ES-I3 (cell line): ENCODE measurements around the gene PIWIL4.

Experiments used
- H3K36me3 ChIP-seq: 2 replicates; pipeline ENCODE4 v1.6.1; 2013; ENCODE audit warnings: mild to moderate bottlenecking, low read length, control low read depth, moderate library complexity; ENCODE audit not compliant: insufficient read depth
- H3K4me1 ChIP-seq: 2 replicates; pipeline ENCODE4 v1.6.1; 2013; ENCODE audit warnings: mild to moderate bottlenecking, control low read depth, low read length; ENCODE audit not compliant: insufficient read depth
- H3K9ac ChIP-seq: 2 replicates; pipeline ENCODE4 v1.6.1; 2013; ENCODE audit warnings: low read depth, mild to moderate bottlenecking, low read length, moderate library complexity
- H3K9me3 ChIP-seq: 2 replicates; pipeline ENCODE4 v1.6.1; 2013; ENCODE audit warnings: mild to moderate bottlenecking, low read length, moderate library complexity; ENCODE audit not compliant: control insufficient read depth, insufficient read depth

Gene PIWIL4

DNA sequence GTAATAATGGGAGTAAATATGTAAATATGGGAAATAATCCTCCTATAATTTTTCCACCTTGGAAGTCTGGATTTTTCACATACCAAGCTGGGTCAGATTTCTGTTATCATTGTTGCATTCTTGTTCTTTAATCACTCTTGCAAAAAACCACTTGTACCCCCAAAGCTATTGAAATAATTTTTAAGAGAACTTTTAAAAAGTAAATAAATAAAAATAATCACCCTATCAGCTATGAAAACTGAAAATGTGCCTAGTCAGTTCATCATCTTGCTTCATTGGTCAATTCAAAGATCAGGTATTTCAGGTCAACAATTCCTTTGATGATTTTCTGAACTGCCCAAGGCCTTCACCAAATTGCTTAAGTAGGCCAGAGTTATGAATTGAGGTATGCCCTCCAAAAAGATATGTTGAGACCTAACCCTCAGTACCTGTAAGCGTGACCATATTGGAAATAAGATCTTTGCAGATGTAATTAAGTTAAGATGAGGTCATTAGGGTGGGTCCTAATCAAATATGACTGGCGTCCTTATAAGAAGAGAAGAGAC lies 95.8 kb downstream of the PIWIL4 start:
- H3K4me1 ChIP-seq, result peaks cover 18% of the 10 kb centered on the region
- no peak overlapping the region for H3K9ac ChIP-seq
- peaks cover 8% of the 10 kb centered on the region; the same call in 1 of the 2 replicates for H3K36me3 ChIP-seq
- H3K9me3 ChIP-seq, result no peaks in the 10 kb centered on the region

DNA sequence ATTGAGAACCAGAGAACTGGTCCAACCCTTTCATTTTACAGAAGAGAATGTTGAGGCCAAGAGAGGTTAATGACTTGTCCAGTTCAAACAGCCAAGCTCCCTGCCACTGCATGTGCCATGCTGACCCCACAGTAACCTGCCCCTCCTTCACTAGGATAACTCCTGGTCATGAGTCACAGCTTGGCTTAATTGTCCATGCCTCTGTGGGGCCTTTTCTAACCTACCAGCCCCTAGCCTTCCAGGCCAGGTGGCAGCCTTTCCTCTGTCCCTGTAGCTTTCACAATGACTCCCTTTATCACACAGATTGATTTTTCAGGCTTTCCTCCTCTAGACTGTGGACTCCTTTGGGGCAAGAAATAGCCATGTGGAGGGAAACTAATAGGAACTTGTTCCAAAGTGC lies 97.2 kb downstream of the PIWIL4 start:
- H3K9ac ChIP-seq, result no peak overlapping the region
- peaks cover 11% of the 10 kb centered on the region for H3K4me1 ChIP-seq
- H3K9me3 ChIP-seq, result no peaks in the 10 kb centered on the region
- 0 out of 2 replicates have a peak, but pooled peaks cover 4% of the 10 kb centered on the region for H3K36me3 ChIP-seq

DNA sequence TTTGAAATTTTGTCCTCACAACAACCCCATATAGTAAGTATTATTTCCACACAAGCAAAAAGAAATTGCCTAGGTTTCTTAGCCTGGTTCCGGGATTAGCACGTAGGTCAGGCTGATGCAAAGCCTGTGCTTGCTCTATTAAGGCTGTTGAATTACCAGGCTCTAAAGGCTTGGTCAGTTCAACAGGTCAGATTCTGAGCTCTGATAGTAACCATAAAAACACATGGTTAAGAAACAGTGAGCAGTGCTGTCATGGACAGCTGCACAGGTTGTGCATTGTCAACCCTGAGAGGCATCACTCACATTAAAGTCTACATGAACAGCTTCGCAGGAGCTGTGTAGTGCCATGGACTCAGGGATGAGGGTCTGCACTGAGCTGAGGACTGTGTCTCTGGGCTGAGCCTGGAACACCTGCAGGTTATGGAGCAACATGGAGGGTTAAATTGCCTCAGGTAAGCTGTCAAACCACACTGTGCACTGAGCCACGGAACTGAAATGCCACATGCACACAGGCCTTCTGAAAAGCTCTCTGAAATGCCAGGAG lies 98.0 kb downstream of the PIWIL4 start:
- no peaks in the 10 kb centered on the region for H3K9me3 ChIP-seq
- H3K9ac ChIP-seq, result no peak overlapping the region
- H3K36me3 ChIP-seq, result 0 out of 2 replicates have a peak, but pooled peaks cover 4% of the 10 kb centered on the region
- H3K4me1 ChIP-seq, result peaks cover 11% of the 10 kb centered on the region

DNA sequence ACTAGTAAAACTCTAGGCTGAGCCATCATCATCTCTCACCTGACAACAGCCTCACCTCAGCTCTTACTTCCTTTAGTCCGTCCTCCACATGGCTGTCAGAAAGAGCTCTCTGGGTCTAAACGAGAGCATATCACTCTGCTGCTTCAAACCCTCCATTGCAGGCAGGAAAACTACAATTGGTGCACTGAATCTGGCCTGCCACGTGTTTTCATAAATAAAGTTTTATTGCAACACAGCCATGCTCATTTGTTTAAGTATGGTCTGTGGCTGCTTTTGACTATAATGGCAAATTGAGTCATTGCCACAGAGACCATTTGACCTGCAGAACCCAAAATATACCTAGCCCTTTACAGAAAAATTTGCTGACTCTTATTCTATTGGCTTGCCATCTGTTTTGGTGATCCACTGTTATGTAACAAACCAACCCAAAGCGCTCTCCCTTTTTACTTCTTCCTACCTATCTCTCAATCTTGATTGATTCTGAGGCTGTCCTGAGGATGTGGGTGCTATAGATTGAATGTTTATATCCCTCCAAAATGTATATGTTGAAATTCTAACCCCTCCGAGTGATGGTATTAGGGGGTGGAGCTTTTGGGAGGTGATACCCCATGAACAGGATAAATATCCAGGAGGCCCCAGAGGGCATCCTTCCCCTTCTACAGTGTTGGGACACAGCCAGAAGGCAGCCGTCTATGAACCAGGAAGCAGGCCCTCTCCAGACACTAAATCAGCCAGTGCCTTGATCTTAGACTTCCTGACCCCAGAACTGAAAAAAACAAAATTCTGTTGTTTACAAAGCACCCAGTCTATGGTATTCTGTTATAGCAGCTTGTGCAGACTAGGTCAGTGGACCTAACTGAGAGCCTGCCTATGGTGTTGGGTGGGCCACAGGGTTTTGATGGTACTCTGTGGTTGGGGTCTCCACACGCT lies 99.9 kb downstream of the PIWIL4 start:
- no peak overlapping the region for H3K9ac ChIP-seq
- peaks cover 3% of the 10 kb centered on the region; the same call in 1 of the 2 replicates for H3K4me1 ChIP-seq
- peaks cover 7% of the 10 kb centered on the region; the same call in 1 of the 2 replicates for H3K9me3 ChIP-seq
- H3K36me3 ChIP-seq, result 0 out of 2 replicates have a peak, but pooled peaks cover 4% of the 10 kb centered on the region

DNA sequence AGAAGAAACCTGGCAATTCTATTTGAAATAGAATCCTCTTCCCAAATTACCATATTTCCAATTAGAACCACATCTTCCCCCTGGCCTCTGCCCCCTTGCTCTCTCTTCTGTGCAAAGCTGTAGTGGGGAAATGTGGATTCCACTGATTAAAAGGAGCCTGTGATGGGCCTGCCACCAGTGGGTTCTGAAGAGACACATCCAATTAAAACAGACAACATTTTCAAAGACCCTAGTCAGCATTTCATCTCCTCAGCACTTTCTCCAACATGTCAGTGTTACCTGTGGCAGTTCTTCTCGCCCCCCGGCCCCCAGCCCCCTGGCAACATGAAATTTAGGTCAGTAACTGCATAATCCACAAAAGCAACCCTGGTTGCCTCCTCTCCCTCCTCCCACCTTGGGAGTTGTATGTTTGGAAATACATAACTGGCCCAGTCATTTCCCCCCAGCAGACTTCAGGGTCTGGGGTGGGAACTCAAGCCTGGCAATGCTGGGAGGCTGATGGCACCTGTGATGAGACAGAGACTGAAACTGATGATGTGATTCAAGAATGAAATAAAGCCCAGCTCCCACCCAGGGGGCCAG lies 101.1 kb downstream of the PIWIL4 start:
- 0 out of 2 replicates have a peak, but pooled peaks cover 4% of the 10 kb centered on the region for H3K36me3 ChIP-seq
- peaks cover 11% of the 10 kb centered on the region; the same call in 1 of the 2 replicates for H3K9me3 ChIP-seq
- no peak overlapping the region for H3K9ac ChIP-seq
- peaks cover 3% of the 10 kb centered on the region; the same call in 1 of the 2 replicates for H3K4me1 ChIP-seq

DNA sequence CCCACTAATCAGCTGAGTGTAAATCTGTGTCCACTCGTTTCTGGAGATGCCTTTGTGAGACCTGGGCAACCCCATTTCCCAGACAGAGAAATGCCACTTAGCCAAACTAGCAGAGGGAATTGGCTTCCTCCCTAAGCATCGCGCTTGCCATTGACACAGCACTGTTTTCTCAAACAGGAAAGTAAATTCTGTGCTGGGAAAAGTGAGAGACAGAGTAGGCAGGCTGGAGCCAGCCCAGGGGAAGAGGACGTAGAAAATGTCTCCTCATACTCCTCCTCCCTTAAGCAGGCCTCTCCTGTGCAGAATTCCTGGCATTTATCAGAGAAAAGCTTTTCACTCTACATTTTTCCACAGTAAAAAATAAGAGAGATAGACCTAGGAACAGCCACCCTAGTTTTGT lies 101.9 kb downstream of the PIWIL4 start:
- Histone ChIP-seq H3K9me3 (peaks cover 11% of the 10 kb centered on the region; the same call in 1 of the 2 replicates), H3K4me1 (peaks cover 3% of the 10 kb centered on the region; the same call in 1 of the 2 replicates), H3K36me3 (0 out of 2 replicates have a peak, but pooled peaks cover 4% of the 10 kb centered on the region), H3K9ac (no peak overlapping the region)
